NCI-H128 (cell line): ENCODE measurements around the gene ZNF264.
"Not testable (repeated sequence)": the region's sequence is repeated elsewhere in the genome, so short reads cannot be mapped to it uniquely, and the experiment has no call there.

Experiments used
- DNase-seq: peaks from one replicate; lab custom pipeline; 2025; ENCODE audit not compliant: unreplicated experiment; lab: John Stamatoyannopoulos, UW

Gene ZNF264

DNA sequence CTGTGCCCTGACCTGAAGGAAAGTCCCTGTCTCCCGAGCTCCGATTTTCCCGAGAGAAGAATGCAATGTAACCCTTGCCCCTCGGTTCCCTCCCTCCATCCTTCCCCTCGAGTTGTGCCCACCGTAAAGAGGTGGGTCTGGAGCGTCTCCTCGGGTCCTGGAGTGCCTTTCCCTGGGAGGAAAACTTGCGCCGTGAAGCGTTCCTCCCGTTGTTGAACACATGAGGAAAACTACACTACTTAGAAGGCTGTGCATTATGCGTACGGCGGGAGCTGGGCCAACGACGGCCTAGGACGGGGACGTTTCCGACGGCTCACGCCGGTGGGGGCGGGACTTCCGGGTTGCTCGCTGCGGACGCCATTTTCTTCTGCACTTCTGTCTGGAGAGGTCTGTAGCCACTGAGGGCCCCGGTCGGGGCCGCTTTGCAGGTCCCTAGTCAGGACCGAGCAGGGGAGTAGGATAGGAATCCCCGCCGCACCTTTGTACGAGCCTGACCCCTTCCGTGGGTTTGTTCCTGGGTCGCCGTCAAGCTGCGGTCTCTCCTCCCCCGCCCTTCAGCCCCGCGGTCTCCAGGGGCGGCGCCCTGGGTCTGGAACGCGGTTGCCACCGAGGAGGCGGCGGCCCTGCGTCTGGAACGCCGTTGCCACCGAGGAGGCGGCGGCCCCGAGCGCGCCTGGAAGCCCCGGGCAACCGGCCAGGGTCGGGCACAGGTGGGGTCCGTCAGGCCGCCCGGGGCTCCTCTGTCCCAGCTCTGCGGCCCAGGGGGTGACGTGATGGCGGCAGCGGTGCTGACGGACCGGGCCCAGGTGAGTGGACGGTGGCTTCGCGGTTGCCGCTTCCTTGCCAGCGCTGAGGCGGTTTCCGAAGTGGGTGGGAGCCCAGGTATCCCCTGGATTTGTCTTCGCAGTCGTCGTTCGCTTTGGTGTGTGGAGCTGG, at the start of gene ZNF264:
ZNF264 (plus strand) TSS at position 360 of the 936 bp plus-strand sequence; CDS start at position 774, 414 bp downstream.
- peak; percentile 65 for DNase-seq

GRCh38 chr19:57141699-57142098, 49.6 kb upstream of the ZNF264 start:
- DNase-seq = no peak

DNA sequence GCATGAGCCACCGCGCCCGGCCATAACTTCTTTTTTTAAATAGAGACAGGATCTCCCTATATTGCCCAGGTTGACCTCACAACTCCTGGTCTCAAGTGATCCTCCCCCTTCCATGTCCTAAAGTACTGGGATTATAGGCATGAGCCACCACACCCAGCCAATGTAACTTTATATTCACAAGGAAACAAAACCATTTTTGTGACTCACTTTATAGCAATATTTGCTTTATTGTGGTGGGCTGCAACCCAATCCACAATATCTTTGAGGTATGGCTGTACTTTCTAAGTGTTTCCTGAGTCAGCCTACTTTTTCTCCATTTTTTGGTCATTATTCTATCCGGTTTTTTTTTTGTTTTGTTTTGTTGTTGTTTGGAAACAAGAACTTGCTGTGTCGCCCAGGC, 38.4 kb upstream of the ZNF264 start:
- DNase-seq = no peak

- no peak for DNase-seq
Observed at GRCh38 chr19:57161985-57162539, 29.2 kb upstream of the ZNF264 start.

DNA sequence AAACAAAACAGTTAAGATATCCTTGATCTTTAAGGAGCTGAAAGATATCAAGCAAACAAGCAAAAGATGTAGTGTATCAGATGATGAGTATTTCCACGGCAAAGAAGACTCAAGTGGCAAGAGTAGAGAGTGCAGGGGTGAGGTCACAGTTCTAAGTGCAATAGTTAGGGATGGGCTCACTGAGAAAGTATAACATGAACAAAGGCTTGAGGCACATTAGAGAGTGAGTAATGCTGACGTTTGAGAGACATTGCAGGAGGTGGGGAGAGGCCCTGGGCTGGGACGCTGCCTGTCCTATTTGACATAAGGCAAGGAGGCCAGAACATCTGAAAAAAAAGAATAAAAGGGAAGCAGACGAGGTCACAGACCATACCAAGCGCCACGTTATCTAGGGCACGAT, 25.5 kb upstream of the ZNF264 start:
- DNase-seq = no peak

DNA sequence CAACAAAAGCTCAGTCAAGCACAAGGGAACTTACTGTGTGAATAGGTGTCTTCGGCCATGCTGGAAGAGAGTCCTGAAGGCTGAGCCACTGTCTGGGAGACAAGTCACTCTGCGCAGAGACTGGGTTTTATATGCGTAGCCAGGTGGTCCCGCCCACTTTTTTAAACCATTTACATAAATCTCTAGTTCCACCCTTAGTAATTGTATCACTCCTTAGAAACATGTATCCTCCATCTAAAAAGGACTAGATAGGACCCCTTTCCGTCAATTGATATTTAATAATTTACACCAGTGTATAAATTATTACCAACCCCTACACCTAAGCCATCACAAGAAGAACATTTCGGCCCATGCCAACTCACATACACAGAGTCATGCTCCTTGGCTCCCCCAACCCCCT, 23.9 kb upstream of the ZNF264 start, which contains the start of gene DUXA:
DUXA (minus strand) TSS at position 101 of the 400 bp plus-strand sequence; CDS start at position 59, 42 bp downstream.
- DNase-seq = no peak

DNA sequence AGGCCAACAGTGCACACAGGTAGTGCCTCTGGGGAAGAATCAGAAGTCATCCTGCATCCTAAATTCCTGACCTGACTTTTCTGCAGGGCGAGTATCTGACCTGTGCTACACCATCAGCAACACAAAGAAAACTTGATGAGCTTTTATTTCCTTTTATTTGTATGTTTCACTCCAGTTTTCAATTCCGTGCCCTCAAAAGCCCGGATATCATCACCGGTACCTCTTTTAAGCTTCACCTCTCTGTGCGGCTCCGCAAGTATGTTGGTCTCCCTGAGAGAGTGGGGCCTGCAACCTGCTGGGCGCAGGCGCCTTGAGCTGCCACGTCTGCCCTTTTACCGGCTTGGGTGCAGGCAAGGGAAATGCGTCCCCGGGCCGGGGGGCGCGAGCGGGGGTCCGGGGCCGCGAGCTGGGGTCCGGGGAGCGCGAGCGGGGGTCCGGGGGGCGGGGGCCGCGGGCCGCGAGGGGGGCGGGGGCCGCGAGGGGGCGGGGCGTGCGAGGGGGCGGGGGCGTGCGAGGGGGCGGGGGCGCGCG, 19.7 kb upstream of the ZNF264 start:
- no peak for DNase-seq

GRCh38 chr19:57190301-57190700, 999 bp upstream of the ZNF264 start:
- no peak for DNase-seq

DNA sequence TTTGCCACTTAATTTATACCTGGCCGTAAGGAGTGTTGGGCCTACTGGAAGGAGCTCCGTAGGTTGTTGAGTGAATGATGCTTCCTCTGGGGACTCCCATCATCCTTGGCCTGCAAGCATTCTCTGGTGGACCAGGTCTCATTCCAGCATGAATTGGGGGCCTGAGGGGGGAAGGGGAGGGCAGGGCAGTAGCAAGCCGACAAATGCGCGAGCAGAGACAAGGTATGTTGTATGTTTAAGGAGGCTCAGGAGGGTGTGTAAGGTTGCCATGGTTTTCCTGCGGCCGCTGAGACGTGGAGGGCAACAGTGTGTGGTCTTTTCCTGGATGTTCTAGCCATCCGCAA, 749 bp downstream of the ZNF264 start:
- no peak for DNase-seq

GRCh38 chr19:57192993-57193392, 1.7 kb downstream of the ZNF264 start:
- DNase-seq = no peak

- DNase-seq = not testable (repeated sequence)
Observed at GRCh38 chr19:57197874-57198273, 6.6 kb downstream of the ZNF264 start.

DNA sequence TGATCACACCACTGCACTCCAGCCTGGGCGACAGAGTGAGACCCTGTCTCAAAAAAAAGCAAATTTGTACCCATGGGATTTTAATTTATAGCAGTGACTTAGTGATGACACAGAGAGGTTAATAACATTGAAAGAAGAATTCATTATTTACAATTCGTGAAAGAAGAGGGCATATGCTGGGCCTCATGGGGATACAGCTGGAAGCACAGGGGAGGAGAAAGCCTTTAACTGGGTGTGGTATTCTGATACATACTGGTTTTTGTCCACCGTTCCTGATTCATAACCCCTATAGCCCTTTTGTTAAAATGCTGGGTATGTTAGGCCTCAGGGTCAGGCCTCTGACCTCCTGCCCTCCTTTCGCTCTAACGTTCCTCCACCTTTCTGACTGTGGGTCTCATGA, 10.9 kb downstream of the ZNF264 start:
- no peak for DNase-seq

DNA sequence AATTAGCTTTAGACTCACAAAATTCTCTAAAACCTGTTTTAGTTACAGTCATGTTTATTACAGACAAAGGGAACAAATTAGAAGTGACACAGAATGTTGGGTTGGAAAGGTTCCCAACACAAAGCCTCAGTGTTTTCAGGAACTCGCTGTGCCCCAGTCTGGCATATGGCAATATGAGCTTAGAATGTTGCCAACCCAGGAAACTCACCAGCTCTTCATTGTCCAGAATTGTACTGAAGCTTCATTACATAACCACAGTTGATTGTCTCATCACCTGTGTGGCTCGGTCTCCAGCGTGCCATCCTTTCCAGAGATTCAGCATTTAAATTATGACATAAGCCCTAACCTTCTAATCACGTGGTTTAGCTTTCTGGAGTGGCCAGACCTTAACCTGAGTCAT, 19.1 kb downstream of the ZNF264 start:
- DNase-seq = no peak

DNA sequence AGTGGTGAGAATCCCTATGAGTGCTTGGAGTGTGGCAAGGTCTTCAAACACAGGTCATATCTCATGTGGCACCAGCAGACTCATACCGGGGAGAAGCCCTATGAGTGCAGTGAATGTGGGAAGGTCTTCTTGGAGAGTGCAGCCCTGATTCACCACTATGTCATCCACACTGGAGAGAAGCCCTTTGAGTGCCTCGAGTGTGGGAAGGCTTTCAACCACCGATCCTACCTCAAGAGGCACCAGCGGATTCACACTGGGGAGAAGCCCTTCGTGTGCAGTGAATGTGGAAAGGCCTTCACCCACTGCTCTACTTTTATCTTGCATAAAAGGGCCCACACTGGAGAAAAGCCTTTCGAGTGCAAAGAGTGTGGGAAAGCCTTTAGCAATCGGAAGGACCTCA, 20.8 kb downstream of the ZNF264 start:
- DNase-seq = no peak

GRCh38 chr19:57227502-57227901, 36.2 kb downstream of the ZNF264 start:
- DNase-seq = no peak

- no peak for DNase-seq
Observed at GRCh38 chr19:57231686-57232085, 40.4 kb downstream of the ZNF264 start.

GRCh38 chr19:57233207-57233606, 41.9 kb downstream of the ZNF264 start:
- no peak for DNase-seq

DNA sequence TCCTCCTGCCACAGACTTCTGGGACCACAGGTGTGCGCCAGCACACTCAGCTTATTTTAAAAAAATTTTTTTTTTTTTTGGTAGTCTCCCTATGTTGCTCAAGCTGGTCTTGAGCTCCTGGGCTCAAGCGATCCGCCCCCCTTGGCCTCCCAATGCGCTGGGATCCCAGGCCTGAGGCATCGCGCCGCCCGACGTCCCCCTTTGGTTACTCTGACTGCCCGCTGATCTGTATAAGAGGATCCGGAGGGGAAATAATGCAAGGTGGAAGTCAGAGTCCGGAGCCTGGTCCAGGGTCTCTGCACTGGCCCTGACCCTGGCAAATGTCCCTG, 48.6 kb downstream of the ZNF264 start:
- no peak for DNase-seq

DNA sequence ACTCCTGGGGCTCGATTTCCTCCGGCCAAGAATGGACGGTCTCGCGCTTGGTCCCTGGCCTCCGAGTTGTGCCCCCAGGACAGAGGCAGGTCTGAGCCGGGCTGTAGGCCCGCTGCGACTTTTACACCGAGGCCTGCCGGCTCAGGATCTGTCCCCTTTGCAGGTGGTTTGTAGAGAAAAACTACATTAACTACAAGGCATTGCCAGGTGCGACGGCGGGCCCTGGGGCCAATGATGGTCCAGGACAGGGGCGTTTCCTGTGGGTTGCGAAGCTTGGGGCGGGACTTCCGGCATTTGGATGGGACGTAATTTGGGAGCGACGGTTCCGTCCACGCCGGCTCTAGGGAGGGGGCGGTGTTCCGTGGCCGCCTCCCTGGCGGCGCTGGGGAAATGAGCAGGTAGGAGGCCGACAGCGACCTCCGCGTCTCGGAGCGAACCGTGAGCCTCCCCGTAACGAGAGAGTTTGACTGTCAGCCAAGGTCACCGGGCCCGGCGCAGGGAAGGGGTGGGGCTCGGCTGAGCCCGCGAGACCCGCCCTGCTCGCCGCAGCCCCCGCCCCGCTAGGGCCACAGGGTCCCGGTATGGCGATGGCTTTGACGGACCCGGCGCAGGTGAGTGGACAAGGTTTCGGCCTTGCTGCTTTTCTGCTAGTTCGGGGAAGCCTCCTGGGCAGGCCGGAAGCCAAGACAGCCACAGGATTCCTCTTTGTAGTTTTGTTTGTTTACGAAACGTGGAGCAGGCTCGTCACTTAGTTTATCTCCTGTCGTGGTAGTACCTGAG, 49.2 kb downstream of the ZNF264 start, which contains the start of gene ZNF805:
ZNF805 (plus strand) TSS at position 322 of the 780 bp plus-strand sequence; CDS start at position 582, 260 bp downstream.
- DNase-seq = peak; percentile 69

DNA sequence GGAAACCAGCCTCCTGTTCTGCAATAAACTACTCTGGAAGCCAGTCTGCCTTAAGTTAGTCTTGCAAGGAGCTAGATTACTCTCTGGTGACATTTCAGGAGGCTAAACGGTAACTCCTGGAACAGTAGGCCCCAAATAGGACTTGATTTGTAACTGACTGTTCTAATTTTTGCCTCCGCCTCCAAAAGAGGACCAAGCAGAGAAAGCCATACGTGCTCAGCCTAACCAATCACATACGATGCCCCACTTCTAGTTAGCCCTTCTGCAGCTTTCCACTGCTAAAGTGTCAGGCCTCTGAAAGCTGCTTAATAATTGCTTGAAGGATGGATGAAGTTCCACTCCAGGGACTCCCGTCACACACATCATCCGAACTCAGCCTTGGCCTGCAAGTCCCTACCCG, 49.9 kb downstream of the ZNF264 start:
- DNase-seq = no peak

GRCh38 chr19:57242821-57243220, 51.5 kb downstream of the ZNF264 start:
- DNase-seq = no peak
